GM19043 (cell line): ENCODE data around the gene HOXA1.

Experiments
- ATAC-seq: cut with Tn5 transposase; IDR thresholded peaks from one replicate; pipeline ENCODE4 v1.9.1; 2021; ENCODE audit warnings: low read depth; ENCODE audit not compliant: unreplicated experiment

HOXA1 gene

DNA sequence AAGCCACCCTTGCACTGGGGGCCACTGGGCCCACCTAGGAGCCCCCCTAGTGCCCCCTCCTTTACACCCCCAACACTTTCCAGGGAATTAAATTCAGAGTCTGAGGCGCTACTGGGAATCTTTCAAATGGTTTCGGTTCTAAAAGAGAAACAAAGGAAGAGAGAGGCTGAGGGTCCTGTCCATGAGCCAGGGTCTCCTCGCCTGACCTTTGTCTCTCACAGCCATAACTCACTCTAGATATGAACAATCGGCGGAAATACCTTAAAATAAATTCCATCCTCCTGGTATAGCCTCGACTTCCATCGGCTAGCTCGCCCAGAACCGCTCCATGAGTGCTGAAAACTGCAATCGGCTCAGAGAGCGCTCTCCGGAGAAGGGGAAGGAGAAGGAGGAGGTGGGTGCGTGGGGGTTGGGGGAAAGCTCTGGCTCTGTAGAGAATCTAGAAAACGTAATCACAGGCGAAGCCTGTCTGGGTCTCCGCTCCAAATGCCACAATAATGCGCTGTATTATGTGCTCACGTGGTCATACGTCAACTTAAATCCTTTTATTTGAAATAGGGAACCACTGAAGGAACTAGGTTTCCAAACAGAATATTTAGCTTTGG is 22.2 kb upstream of the HOXA1 start:
- no peak for ATAC-seq

GRCh38 chr7:27116962-27117886 is 21.4 kb upstream of the HOXA1 start:
- ATAC-seq: no peak

- ATAC-seq: no peak
Observed at GRCh38 chr7:27116031-27116961, 20.5 kb upstream of the HOXA1 start.

GRCh38 chr7:27115221-27116026 is 19.6 kb upstream of the HOXA1 start:
- no peak for ATAC-seq

DNA sequence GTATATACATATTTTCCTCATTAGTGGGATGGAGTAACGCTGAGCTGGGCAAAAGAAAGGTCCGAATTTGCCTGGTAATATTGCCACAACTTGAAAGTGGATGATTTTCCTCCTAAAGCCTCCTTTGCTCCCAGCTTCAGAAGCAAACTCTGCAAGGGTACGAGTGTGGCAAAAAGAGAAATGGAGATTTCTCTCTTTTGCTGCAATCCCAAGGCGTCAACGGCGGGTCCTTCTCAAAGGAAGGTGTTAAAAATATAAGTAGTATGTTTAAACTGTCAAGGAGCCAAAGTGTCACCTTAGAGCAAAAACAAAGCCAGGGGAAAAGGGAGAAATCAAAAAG is 19.1 kb upstream of the HOXA1 start:
- ATAC-seq: no peak

DNA sequence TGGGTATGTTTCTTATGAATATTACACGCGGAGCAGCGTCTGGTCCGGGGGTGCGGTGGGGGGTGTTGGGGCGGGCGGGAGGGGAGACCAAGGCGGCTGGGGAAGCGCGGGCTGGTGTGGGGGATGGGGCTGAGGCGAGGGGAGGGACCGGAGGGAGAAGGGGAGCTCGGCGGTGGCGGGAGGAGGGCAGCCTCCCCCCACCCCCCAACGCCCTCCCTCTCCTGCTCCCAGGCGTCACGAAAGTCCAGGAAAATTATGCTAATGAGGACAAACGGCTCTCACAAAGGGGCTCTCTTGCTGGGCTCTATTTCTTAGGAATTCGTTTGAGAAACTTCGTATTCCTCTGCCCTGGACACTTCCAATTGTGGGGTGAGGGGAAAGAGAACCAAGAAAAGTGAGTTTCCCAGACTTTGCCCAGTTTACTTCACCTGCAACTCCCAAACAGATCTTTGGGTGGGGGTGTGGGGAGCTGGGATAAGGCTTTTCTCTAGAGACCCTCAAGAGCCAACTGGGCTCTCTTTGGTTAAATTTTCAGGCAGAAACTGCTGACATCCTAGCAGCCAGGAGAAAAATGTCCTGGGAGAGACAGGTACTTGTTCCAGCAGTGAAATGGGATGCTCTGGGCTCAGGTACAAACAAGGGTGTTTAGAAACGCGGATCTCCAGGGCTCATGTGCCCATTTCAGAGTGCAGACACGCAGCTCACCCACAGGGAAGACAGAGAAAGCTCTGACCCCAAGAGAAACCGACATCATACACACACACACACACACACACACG is 18.4 kb upstream of the HOXA1 start:
- ATAC-seq: no peak

- ATAC-seq: no peak
Observed at GRCh38 chr7:27112955-27113949, 17.5 kb upstream of the HOXA1 start.

- no peak for ATAC-seq
Observed at GRCh38 chr7:27112361-27112760, 16.6 kb upstream of the HOXA1 start.

DNA sequence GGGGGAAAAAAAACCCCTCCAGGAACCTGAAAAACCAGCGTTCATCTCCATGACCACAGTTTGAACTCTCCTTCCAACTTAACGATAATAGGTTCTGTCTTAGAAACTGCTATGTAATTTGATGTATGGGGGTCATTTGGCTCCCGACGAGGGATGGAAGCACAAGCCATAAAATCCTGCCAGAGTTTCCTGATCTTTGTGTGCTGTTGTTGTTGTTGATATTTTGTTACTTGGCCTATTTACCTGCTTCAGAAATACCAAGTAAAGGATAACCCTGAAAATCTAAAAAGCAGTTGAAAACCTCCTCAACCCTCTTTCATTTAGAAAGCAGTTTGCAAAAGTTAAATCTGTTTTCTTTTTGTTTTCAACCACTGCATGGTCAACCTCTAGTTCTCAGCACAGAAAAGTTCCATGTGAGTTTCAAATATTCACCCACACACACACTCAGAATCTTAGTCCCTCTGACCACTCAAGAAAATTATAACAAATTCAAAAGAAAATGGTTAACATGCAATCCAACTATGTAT is 16.0 kb upstream of the HOXA1 start:
- ATAC-seq: no peak

DNA sequence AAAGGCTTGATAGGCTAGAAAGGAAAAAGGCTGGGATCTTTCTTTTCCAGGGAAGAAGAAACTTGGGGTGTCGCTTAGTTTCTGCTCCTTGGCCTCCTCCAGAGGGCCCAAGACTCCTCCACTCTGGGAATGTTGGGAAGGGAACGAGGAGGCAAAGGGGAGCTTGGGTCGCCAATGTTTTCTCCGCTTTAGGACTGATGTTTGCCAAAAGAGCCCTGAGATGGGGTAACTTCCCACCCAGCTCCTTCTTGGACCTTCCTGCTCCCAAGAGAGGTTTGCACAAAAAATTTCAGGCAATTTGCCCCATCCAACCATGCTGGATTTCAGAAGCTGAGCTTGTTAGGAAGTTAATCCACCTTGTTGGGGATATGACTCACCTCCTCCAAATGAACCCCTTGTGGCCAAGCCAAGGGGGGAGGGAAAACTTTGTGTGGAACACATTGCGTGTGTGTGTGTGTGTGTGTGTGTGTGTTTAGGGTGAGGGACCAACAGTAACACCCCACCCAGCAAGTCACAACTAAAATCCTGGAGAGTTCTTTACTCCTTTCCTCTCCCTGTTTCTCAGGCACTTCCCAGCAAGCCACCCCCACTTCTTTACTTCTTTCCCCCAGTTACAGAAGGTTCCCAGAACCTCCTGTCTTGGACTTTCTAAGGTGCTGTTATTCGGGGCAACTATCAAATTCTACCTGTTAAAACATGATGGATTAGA is 15.4 kb upstream of the HOXA1 start:
- ATAC-seq: no peak

DNA sequence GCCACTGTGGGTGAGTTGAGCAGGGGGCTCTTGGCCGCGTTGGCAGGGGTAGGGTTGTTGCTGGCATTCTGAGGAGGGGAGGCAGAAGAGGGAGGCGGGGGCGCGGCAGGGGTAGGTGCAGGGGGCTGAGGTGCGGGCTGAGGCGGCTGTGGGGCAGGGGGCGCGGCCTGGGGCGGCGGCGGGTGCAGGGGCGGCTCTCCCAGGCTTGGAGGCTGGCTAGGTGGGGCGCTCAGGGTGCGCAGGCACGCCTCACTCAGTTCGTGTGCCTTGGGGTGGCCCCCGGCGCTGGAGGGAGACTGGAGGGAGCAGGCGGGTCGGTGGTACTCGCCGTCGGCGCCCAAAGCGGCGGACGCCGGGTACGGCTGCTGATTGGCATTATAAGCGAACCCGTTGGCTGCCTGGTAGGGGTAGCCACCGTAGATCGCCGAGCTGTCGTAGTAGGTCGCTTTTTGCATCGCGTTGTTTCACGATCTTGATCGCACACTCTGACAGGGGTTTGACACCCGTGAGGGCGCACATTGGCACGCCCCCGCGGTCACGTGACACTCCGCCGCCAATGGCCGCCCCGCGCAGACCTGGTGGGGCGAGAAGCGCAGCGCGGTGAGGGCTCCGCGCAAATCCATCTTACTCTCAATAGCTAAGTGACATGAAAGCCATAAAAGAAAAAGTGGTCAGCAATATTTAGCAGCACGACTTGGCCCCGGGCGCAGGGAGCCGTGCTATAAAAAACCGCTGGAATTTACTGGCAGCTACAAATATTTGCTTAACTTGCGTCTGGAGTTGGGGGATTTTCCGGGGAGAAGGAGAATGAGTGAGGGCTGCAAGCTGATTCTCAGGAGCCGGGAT is 14.6 kb upstream of the HOXA1 start:
- no peak for ATAC-seq

DNA sequence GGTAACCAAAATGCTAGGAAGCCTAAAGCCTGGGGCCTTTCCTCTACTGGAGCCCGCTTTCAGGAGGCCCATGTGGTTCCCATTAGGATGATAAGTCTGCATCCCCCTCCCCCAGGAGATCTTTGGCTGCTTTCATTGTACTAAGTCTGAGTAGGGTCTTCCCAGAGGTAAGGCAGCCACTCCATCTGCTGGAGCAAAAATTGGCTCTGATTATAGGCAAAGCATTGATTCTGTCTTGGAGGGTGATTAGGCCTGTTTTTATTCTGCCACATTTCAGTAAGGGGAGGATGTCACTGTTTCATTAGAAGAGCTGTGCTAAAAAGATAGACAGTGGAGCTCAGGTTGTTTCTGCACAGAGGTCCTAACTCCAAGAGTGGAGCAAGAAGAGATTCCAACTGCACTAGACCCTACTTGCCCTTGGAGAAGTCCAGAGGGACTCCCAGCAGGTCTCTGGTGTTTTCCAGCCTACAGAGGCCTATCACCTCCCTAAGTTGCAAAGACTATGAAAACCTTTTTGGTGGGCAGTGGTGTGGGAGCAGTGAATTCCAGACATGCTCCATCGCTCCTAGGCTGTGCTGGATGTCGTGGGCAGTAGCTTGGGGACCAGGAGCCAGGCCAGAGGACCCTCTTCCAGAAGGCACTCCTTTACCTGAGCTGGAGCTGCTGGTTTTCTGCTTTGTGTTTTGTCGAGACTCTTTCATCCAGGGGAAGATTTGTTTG is 13.8 kb upstream of the HOXA1 start:
- ATAC-seq: no peak

- ATAC-seq: no peak
Observed at GRCh38 chr7:27108390-27109127, 12.8 kb upstream of the HOXA1 start.

GRCh38 chr7:27107391-27108381 is 11.9 kb upstream of the HOXA1 start:
- ATAC-seq: no peak
